ENCODE data around the gene CPN2.

CPN2 gene, protein sequence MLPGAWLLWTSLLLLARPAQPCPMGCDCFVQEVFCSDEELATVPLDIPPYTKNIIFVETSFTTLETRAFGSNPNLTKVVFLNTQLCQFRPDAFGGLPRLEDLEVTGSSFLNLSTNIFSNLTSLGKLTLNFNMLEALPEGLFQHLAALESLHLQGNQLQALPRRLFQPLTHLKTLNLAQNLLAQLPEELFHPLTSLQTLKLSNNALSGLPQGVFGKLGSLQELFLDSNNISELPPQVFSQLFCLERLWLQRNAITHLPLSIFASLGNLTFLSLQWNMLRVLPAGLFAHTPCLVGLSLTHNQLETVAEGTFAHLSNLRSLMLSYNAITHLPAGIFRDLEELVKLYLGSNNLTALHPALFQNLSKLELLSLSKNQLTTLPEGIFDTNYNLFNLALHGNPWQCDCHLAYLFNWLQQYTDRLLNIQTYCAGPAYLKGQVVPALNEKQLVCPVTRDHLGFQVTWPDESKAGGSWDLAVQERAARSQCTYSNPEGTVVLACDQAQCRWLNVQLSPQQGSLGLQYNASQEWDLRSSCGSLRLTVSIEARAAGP

DNA sequence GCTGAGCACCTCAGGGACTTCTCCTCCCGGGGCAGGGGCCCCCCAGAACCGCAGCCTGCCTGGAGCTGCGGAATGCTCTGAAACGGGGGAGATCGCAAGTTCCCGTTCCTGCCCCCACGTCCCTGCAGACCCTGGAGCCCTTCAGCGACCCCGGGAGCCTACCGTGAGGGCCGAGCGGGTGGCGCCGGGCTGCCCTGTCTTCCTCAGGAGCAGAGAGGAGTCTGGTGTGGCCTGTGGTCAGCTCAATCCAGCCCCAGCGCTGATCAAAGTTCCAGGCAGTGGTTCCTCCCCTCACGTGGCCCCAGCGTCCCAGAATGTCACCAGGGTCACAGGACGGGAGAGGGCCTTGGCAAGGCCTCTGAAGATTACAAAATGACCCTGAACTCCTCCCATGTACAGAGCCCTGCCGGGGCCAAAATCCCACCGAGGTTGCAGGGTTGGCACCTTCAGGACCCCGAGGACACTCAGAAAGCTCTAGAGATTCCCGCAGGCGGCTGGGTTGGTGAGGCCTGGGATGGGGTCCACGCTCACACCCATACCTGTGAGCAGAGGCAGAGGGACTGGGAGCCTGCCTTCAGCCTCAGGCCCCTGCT is at the start of gene CPN2:
Gene CPN2, minus strand, starts transcription at position 249 of the 593 bp plus-strand sequence. CDS start 8,626 bp downstream, outside the sequence.
- no peak for DNase-seq

DNA sequence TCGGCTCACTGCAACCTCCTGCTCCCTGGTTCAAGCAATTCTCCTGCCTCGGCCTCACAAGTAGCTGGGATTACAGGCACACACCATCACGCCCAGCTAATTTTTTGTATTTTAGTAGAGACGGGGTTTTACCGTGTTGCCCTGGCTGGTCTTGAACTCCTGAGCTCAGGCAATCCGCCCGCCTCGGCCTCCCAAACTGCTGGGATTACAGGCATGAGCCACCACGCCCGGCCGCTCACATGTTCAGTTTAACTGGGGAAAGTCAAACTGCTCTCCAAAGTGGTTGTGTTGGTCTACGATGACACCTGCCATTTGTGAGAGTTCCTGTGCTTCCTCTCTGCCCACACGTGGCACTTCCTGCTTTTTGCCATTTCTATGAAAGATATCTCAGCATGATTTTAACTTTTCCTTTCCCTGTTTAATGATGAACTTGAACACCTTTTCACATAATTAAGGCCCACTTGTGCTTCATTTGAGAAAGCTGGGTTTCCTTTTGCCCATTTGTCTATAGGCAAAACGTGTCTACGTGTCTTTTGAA is 48.8 kb upstream of the CPN2 start:
- no peak for DNase-seq

DNA sequence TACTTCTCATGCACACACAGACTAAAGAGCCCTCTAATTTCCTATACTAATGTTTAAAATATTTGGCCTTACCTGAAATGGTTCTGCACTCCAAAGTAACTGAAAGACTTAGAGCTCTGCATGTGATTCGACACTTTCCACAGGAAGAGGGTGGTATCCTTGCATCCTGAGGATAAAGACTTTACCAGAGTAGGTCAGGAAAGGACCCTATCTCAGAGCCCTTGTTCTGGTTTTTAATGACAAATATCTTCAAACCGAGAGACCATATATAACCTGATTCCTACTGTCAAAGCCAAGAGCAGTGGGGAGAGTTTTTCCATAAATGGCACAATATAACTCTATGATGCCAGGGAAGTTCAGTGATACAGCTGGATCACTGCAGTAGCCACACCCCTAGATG is 48.0 kb upstream of the CPN2 start, which contains the start of gene GP5:
Gene GP5, minus strand, starts transcription at position 101 of the 400 bp plus-strand sequence. CDS start 984 bp downstream, outside the sequence.
- no peak for DNase-seq

DNA sequence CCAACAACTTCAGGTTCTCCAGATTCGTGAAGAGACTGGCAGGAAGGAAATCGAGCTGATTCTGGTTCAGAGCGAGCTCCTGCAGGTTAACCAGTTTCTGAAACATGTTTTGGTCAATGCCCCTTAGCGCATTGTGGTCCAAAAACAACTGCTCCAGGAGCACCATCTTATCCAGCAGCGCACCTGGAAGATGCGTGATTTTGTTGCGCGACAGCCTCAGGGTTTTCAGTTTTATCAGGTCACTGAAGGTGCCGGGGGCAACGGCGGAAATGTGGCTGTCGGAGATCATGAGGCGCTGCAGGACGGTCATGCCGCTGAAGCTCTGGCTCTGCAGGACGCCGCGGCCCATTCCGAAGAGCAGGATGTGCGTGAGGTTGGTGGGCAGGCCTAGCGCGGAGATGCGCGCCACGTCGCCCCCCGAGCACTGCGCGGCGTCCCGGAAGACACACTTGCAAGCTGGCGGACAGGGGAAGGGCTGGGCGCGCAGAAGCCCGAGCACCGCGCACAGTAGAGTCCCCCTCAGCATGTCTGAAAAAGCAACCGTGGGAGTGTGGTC is 46.7 kb upstream of the CPN2 start:
- no peak for DNase-seq

DNA sequence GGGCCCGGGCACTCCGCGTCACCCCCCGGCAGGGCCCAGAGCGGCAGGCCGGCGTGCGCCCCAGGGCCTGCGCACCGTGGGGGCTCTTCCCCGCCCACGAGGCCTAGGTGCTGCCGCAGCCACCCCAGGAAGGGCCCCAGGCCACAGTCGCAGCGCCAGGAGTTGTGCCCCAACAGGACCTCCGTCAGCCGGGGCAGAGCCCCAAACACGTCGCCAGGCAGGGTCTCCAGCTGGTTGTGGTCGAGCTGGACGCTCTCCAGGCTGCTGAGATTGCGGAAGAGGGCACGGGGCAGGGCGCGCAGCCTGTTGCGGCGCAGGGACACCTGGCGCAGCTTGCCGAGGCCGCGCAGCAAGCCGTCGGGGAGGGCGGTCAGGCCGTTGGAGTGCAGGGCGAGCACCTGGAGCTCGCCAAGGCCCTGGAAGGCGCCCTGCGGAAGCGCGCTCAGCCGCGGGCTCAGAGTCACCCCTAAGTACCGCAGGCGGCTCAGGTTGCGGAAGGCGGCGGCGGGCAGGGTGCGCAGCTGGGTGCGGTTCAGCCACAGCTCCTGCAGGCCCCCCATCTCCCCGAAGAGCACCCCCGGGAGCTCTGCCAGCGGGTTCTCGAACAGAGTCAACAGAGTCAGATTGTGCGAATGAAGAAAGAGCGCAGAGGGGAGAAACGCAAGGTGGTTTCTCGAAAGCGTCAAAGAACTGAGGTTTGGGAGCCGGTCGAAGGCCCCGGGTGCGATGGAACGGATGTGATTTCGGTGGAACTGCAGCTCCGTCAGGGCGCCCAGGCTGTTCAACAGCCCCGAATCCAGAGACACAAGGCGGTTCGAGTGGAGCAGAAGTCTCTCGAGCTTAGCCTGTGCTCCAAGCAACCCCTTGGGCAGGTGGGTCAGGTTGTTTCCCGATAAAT is 46.0 kb upstream of the CPN2 start:
- no peak for DNase-seq

DNA sequence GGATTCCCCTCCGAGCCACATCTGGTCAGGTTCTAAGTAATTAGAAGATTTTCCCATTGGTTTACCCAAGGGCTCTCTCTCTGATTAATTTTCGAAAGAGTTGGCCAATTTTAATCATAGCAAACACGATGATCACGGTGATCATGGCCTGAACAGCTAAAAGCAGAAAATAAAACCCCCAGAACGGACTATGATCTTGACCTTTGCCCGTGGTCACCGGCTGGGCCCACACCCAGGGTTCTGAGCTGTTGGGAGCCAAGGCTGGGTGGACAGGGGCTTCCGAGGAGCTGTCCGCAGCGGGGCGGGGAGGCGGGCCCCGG is 45.4 kb upstream of the CPN2 start:
- no peak for DNase-seq

DNA sequence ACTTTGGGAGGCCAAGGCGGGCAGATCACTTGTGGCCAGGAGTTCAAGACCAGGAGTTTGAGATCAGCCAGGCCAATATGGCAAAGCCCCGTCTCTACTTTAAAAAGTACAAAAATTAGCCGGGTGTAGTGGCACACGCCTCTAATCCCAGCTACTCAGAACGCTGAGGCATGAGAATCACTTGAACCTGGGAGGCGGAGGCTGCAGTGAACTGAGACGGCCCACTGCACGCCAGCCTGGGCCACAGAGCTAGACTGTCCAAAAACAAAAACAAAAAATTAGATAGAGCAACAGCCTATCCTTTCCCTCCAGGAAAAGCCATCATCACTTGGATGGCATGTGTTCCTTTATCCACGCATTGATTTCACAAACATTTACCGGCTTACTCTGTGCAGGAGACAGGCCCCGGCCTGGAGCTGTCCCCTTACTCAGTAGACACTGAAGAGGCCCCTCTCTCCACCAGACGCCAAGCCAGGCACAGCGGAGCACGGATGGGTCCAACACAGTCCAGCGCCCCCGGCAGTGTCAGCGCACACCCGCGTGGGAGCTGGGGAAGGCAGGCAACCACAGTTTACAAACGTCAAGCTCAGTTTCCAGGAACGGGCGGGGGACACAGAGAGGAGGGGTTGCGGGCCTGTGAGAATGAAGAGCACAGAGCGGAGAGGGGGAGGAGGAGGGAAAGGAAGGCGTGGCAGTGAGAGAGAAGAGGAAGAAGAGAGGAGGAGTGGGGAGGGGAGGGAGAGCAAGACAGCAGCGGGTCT is 44.8 kb upstream of the CPN2 start:
- DNase-seq = no peak

DNA sequence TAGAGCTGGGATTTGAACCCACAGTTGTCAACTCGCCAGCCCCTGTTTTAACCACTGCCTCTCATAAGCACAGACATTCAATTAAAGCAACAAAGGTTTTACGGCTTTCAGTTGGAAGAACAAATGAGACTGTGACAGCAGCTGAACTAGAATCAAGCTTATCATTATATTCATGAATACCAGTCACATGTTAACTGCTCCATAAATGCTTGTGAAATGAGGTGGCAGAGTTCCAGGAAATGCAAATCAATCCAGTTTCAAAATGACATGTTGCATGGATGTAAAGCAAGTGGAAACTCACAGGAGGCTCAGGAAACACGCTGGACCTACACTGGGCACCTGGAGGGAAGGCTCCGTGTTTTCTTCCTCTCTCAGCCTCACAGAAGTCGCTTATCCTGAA is 44.1 kb upstream of the CPN2 start:
- no peak for DNase-seq

DNA sequence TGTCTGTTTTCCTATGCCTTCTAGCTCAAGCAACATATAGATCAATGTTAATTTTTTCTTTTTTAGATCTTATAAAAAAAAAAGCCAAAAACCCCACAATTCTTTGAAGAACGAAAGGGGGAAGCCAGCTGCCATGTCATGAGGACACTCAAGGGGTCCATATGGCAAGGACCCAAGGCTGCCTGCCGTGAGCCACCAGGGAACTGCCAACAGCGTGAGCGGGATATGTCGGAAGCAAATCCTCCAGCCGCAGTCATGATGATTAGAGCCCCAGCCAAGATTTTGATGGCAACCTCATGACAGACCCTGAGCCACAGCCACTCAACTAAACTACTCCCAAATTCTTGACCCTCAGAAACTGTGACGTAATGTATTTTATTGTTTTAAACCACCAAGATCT is 41.4 kb upstream of the CPN2 start:
- no peak for DNase-seq

DNA sequence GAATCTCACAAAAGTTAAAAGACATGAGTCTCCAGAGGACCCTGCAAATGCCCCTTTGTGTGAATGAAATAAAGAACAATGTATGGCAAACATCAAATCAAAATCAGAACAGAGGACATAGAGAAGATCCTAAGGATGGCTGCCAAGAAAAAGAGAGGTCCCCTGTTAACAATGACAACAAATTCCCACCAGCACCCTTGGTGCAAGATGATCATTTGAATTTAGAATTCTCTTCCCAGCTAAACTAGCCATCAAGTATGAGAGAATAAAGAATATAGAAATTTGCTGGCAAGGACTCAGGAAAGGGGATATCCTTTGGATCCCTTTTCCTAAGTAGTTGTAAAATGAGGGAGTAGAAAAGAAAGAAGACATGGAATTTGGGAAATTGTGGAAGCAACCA is 39.7 kb upstream of the CPN2 start:
- DNase-seq = no peak

DNA sequence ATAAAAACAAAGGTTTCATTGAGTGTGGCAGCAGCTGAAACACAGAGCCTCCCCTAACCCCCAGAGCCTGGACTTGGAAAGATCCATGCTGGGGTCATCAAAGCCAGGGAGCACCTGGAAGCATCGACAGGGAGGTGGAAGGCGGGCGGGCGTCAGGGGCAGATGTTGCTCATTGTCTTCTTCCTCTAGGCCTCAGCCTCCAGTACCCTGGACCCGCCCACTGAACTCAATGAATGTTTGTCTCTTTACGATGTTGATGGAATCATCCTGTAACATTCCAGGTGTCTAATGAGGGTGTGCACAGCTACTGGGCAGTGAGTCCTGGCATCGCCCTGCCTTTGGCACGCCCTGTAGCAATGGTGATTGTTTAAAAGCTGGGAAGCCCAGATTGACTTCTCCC is 38.1 kb upstream of the CPN2 start:
- DNase-seq = no peak

DNA sequence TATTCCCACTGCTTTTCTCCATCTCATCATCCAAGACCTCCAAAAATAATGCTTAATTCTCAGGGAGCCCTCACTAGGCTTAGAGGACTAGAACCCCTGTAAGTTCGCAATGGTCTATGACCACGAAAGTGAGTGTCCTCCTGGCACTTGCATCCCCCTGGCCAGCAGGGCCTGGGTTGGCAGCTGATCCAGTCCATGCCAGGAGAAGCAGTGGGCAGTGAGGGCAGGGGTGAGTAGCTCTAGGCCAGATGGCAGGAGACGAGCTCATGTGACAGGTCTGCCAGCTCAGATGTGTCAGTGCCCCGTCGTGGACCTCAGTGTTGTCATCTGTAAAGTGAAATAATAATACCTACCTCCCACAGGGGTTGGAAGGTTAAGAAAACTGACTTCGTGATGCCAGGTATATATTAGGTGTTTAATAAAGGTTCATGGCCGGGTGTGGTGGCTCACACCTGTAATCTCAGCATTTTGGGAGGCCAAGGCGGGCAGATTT is 36.8 kb upstream of the CPN2 start:
- DNase-seq = no peak

DNA sequence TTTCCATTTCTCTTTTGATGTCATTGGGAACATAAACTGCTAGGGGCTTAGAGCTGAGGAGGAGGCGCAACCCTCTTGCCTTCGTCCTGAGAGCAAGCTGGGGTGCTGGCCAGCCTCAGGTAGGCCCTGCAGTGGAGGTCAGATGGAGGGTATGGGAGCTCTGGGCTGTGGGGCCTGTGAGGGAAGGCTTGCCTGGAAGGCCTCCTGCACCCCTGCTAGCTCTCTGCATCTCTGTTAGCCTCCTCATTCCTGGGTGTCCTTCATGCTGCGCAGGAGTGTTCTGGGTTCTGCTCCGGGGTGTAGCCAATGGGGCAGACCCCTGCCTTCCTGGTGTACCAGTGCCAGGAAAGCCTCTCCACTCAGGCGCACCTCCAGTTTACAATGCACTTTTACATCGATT is 36.1 kb upstream of the CPN2 start:
- DNase-seq = no peak

DNA sequence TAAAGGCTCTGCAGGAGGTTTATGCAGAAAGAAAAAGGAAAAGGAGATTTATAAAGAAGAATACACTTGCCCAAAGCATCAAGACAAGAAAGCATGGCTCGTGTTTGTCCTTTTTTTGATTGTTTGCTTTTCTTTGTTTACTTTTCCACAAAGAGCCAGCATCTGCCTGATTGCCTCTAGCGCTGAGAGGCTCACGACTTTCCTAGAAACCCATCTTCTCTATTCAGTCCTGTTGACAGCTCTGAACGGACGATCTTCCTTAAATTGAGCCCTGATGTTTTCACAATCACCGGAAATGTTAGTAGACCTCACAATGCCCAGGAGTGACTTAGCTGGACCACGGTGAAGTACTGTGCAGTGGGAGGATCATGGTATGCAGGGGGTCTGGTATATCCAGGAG is 35.5 kb upstream of the CPN2 start:
- DNase-seq = no peak

DNA sequence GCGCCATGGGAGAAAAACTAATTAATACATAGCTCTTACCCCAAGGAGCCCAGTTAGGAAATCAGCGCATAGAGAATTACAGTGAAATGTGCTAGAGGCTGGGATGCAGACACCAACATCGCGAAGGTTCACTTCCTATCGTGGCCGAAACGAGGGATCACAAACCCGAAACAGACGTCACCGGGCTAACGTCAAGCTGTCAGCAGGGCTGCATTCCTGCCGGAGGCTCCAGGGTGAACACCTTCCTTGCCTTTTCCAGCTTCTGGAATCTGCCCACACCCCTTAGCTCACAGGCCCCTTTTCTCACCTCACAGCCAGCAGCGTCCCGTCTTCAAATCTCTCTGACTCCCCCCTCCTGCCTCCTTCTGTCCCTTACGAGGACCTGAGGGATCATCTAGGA is 34.9 kb upstream of the CPN2 start:
- no peak for DNase-seq

DNA sequence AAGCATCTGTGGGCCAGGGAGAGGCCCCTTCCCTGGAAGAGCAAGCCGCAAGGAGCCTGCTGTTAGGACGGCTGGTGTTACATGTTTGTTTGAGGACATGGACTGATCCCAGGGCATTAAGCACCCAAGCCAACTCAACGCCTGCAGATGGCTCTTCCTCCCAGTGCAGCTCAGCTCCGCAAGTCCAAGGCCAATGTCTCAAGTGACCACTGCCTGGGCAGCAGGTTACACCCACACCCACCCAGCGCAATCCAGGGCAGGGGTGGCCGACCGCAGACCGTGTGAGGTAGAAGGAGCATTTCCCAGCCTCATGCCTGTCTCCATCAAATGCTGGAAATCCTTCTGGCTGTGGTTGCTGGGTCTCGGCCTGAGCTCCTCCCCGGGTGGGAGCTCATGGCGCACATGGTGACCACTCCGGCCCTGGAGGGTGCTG is 33.5 kb upstream of the CPN2 start:
- DNase-seq = no peak

DNA sequence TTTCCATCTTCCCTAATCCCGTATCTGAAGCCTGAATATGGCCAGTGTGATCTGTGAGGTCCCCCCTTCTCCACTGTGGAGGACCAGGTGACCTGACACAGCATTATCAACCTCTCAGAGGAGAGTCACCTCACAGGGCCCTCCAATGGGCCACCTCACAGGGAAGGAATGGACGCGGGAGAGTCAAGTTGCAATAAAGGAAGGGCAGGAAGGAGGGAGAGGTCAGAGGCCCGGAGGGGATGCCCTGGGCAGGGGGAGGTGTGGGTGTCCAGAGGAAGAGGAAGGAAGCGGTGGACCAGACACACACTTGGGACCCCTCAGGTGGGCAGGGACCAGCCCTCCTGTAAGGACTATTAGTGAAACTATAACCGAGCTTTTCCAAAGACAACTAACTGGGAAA is 33.0 kb upstream of the CPN2 start:
- no peak for DNase-seq

DNA sequence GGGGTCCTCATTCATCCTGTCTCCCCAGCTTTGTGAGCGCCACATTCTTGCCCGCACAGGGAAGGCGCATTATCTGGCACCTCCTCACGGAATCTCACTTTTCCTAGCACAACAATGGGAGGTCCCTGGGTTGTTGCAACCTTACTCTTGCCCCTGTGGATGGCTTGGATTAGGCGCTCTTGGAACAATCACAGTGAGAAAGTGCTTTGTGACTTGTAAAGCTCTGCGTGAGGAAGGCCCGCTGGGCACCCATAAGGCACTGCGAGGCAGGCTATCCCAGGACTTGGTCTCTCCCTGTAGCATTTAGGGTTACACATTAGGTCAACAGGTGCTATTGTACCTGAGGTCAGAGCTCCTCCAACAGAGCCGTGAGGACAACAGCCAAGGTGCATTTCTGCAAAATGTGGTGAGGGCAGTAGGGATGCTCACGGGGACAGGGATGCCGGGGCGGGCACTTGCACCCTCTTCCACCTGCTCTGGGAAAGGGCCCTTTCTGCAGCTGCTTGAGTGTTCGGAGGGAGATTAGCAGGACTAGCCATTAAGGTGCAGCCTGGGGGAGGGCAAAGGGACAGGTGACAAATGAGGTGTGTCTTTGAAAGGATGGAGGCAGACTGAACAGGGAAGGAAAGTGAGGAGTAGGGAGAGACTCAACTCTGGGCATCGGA is 32.3 kb upstream of the CPN2 start:
- DNase-seq = no peak

DNA sequence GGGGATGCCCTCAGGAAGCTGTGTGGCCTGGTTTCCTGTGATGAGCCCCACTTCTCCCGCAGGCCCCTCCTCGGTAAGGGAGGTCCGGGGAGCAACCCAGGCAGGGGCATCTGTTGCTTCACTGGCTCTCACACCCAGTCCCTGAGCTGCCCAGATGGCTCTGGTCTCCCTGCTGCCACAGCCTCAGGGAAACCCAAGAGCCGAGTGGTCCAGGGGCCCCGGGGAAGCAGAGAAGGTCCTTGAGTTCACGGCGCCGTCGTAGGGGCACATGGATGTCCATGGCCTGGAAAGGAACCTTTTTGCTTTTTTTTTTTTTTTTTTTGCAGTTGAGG is 31.7 kb upstream of the CPN2 start:
- no peak for DNase-seq

DNA sequence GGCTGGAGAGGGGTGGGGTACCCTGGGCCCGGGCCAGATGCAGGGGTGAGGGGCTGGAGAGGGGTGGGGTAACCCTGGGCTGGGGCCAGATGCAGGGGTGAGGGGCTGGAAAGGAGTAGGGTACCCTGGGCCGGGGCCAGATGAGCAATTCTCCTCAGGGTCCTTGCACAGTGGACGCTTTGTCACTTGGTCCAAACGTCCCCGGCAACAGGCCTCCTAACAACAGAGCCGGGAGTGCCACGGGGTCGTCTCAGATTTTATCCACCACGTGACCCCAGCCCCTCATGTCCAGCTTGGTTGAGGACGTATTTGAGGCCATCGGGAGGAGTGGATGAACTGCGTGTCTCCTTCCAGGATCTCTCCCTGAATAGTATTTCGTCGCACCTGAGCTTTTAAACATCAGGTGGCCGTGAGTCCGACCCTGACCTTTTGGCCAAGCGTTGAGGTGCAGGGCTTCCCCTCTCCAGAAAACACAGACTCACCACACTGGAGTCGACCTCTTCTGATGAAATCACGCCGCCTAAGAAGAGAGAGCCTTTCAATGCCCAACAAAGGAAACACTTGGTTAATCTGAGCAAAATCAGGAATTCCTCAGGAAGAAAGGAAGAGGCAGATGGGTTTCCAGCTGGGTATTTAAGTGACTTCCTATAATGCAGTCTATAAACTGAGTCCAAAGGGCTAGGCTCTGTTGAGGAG is 31.2 kb upstream of the CPN2 start:
- DNase-seq = no peak

DNA sequence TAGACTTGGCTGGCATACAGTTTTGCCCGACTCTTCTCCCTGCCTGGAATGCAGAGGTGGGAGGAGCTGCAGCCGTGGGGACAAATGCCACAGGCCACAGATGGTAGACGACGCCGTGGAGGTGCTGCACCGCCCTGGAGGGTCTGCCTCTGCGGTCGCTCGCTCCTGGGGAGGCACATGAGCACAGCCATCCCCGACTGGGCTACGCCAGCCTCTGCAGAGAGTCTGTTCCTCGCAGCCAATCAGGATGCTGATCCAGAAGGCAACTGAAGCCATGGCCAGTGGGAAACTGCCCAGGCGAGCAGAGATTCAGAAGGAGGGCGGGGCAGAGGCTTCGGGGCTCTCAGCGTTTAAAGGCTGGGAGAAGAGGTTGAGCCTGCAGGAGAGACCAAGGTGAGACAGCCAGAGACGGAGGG is 30.3 kb upstream of the CPN2 start:
- no peak for DNase-seq
